ENCODE data around the gene ADAM15.
A peak's percentile ranks its signal among the peaks of the same experiment; 100 is the strongest.

ADAM15 gene, protein sequence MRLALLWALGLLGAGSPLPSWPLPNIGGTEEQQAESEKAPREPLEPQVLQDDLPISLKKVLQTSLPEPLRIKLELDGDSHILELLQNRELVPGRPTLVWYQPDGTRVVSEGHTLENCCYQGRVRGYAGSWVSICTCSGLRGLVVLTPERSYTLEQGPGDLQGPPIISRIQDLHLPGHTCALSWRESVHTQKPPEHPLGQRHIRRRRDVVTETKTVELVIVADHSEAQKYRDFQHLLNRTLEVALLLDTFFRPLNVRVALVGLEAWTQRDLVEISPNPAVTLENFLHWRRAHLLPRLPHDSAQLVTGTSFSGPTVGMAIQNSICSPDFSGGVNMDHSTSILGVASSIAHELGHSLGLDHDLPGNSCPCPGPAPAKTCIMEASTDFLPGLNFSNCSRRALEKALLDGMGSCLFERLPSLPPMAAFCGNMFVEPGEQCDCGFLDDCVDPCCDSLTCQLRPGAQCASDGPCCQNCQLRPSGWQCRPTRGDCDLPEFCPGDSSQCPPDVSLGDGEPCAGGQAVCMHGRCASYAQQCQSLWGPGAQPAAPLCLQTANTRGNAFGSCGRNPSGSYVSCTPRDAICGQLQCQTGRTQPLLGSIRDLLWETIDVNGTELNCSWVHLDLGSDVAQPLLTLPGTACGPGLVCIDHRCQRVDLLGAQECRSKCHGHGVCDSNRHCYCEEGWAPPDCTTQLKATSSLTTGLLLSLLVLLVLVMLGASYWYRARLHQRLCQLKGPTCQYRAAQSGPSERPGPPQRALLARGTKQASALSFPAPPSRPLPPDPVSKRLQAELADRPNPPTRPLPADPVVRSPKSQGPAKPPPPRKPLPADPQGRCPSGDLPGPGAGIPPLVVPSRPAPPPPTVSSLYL

DNA sequence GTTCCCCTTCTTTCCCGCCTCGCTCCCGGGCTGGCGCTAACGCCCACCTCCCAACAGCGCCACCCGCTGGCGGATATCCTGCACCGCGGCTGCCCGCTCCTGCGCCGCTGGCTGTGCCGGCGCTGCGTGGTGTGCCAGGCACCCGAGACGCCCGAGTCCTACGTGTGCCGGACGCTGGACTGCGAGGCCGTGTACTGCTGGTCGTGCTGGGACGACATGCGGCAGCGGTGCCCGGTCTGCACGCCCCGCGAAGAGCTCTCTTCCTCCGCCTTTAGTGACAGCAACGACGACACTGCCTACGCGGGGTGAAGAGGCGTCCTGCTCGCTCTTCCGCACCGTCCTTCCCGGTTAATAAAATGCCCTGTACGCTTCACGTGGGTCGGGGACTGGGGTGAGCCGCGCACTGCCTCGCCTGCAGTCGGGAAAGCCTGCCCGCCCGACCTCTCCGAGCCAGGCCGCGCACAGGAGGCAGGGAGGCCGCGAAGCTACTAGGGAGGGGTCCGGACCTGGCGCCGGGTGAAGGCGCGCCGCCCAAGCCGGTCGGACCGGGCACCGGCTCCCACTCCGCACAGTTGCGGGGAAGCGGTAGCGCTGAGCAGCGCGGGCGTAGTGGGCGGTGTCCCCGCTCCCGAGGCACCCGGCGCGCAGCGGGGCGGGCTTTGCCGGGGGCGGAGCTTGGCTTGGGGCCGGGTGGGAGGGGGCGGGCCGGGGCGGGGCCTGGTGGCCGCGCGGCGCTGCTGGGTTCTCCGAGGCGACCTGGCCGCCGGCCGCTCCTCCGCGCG lies at the start of gene ADAM15:
Gene ADAM15, plus strand, starts transcription at position 757 of the 782 bp plus-strand sequence. CDS start 71 bp downstream, outside the sequence.
- DNase-seq = peak; percentile 88

DNA sequence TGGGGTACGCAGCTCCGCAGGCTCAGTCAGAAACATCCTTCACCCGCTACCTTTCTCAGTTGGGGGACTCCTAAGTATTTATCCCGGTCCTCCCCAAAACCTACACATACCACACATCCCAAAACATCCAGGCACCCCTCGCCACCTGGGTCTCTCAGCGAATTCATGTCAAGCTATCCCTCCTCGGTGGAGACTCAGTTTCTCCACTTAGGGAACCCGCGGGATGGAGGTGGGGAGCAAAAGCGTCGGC lies 49.8 kb upstream of the ADAM15 start:
- DNase-seq = no peak

DNA sequence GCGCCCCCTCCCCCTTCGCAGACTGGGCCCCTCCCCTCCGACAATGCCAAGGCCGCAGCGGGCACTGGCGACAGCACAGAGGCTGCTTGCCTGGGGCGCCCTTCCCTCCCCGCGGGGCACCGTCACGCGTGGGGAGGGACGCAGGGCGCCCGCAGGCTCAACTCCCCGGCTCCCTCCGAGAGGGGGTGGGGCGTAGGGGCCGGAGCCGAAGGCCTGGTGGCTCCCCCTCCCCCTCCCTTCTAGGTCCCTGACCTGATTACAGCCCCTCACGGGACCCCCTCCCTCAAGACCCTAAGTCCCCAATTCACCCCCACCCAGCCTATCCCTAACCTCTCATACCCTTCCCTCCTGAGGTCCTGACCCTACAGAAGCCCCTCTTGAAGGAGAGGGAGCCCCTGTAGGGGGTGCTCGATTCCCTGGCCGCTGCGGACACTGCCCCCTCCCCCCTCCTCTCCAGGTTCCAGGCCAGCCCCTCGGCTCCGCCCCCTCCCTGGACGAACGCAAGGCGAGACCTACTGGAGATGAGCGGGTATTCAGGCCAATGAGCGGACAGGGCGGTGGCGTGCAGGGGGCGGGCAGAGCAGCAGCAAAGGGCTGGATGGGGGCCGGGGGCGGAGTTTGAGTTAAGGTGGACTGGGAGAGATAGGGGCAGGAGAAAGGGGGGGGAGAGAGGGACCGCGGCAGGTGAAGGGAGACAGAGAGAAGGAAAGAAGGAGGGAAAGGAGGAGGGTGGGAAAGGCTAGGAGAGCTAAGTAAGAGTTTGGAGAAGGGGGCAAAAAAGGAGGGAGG lies 49.2 kb upstream of the ADAM15 start:
- DNase-seq = peak; percentile 100

DNA sequence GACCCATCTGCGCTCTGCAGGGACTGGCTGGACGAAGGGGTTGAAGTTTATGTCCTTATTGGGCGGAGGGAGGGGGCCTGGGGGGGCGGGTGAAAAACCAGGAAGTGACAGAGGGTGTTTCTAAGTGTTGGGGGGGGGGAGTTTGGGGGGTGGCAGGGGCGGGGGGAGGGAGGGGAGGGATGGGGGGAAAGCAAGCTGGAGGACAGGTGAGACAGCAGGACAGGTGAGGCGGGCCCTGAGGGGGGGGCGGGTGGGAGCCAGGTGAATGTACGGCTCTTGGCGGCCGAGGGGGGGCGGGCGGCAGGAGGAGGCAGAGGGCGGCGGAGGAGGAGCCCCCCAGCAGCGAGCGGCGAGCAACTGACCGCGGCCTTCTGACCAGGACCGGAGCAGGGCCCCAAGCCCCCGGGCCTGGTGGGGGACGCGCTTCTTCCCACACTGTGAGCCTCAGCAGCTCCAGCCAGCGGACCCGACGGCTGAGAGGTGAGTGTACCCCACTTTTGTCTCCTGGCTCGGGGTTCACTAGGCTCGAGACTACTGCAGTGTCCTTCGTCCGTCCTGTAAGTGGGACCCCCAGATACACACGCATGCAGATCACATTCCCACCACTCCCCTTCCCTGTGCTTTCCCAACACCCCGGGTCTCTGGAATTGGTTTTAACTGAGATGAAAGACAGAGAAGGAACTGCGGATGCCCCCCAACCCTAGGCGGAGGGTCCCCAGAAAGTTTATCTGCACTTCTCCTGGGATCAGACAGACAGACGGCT lies 48.5 kb upstream of the ADAM15 start, which contains the start of gene ZBTB7B:
Gene ZBTB7B, plus strand, starts transcription at position 339 of the 763 bp plus-strand sequence. CDS start 11,859 bp downstream, outside the sequence.
- peak; percentile 8 for DNase-seq

DNA sequence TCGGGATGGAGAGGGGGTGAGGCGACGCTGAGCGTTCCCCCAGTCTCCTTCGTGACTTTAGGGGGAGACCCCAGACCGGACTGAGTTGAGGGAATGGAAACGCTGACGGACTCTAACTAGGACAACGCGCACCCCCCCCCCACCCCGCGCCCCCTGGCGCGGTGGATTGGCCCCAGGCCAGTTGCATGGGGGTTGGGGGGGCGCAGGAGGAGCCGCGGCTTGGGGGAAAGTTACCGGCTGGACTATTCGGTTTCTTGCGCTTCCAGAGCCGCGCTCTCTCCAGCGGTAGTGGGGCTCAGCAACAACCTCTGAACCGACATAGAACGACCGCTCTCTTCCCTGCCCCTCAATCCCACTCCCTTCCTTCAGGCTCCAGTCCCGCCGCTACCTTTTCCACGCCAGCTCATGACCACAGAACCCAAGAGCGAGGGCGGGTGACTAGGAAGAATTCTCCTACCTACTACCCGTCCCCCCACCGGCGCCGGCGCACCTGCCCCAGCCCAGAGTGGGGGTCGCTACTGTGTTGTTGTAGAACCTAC lies 47.8 kb upstream of the ADAM15 start:
- DNase-seq = peak; percentile 25

DNA sequence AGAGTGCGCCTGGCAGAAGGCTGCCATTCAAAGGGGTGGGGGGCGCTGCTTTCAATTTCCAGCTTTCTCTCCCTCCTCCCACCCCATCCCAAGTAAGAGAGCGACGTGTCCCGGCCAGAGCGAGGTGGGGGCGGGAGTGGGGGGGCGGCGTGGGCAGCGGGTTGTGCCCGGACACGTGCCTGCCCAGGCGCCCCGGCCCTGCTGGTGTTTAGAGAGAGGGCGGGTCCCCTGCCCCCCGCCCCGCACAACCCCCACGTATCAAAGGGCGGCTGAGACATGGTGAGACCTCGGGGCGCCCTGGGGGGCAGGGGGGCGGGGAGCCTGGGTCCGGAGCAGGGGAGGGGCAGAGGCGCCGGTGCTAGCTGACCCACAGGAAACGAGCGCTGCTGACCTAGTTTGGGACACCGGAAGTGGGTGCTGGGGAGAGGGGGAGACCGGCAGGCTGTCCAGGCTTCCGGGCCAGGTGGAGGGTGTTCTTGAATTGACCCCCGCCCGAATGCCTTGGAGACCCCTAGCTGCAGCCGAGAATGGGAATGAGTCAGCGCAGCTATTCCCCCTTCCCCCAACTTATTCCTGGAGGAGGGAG lies 47.3 kb upstream of the ADAM15 start:
- DNase-seq = peak; percentile 45

DNA sequence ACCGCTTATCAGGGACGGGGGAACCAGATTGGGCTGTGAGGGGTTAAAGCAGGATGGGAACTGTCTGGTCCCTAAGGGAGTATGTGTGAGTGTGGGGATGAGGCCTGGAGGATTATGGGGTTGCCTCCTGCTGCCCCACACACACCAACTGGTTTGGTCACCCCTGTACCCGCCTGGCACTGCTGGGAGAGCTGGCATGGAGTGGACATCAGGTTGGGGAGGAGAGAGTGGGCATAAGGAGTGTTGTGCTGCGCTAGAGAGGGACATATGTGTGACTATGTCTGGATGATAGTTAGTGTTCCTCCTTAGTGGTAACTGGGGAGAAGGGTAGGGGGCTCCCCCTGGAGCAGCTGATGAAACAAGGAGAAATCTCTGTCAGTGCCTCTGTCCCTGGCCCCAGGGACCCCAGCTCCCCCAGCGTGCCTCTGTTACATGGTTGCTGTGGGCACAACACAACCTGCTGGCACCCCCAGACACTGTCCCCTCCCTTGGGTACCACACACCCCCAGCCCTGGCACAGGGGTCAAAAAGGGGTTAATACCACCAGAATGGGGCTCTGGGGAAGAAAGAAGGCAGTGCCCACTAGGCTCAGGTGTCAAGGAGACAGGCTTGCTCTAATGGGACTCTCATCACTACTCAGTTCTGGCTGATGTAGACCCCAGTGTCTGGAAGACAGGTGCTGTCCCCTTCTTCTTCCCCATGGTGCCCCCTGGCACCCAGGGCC lies 46.6 kb upstream of the ADAM15 start:
- DNase-seq = no peak

DNA sequence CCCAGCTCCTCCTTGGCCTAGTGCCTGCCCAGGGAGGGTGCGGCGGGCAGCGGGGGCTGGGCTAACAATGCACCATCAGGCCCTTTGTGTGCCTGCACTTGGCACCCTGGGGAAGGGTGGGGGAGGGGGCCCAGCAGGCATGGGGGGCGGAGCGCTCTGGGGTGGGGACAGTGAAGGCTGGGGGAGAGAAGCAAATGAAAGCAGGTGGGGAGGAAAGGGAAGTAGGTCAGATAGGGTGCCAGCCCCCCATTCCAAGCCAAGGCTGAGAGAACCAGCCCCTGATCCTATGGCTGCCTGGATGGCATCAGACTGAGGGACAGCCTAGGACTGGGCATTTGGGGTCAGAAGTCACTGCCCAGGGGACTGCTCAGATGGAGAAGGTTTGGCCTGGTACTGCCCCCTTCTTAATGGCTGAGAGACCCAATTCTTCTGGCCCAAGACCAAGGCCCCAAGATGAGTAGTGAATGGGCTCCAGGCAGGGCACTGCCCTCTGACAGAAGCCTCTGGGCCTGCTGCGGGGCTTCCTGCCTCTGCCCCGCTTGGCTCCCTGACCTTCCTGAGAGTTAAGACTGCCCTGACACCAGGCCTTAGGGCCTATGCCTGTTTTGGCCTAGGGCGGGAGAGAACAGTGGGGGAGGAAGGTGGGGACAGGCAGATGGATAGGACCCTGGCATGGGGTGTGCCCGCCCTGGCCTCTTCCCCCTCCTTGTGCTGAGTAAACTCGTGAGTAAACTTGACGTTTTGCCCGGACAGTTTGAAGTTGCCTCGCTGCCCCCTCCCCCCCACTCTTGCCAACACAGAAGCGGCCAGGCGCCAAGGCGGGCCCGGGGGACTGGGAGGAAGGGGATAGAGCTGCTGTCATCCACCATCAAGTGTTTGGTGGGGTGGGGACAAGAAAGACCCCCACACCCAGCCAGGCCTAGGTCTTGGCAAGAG lies 45.8 kb upstream of the ADAM15 start:
- DNase-seq = peak; percentile 58

DNA sequence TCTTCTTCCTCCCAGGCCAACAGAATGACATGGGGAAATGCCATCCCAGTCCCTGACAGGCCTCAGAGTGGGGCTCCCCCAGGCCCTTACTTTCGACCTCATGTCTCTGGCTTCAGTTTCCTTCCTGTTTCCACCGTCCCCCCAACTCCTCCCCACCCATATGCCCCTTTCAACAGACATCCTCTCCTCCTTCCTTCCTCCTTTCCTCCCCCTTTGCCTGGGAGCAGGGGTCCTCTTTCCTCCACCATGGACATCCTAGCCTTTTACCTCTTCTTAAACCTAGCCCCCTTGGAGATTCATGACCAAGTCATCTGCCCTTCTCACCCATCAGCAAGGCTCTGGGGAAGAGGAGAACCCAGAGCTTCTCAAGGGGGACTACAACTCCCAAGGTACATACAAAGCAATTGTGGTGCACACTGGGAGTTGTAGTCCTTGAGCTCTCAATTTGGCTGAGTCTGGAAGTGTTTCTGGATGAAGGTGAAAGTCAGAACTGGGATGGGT lies 44.5 kb upstream of the ADAM15 start:
- DNase-seq = peak; percentile 77

DNA sequence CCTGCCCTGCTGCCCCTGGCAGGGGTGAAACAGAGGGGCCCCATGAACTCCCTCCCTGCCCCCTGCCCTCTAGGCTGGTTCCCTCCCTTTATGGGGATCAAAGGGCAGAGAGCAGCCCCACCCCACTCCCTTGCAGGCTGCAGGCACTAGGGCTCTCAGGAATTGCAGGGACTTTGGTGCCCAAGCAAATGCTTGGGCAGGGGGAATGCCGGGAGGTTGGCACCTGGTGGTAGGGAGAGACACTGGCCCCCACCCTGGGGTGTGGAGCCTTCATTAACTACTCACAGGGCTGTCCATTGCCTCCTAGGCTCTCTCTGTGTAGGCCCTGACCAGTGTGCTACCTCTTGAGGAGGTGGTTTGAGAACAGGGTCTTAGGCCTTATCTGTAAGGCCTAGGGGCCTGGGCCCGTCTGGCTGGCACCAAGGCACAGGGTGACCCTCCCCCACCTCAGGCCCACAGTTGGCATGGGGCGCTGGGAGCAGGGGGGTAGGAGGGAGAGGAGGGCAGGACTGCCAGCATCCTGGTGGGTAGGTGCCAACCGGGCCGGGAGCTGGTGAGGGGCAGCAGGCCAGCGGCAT lies 43.8 kb upstream of the ADAM15 start:
- no peak for DNase-seq

DNA sequence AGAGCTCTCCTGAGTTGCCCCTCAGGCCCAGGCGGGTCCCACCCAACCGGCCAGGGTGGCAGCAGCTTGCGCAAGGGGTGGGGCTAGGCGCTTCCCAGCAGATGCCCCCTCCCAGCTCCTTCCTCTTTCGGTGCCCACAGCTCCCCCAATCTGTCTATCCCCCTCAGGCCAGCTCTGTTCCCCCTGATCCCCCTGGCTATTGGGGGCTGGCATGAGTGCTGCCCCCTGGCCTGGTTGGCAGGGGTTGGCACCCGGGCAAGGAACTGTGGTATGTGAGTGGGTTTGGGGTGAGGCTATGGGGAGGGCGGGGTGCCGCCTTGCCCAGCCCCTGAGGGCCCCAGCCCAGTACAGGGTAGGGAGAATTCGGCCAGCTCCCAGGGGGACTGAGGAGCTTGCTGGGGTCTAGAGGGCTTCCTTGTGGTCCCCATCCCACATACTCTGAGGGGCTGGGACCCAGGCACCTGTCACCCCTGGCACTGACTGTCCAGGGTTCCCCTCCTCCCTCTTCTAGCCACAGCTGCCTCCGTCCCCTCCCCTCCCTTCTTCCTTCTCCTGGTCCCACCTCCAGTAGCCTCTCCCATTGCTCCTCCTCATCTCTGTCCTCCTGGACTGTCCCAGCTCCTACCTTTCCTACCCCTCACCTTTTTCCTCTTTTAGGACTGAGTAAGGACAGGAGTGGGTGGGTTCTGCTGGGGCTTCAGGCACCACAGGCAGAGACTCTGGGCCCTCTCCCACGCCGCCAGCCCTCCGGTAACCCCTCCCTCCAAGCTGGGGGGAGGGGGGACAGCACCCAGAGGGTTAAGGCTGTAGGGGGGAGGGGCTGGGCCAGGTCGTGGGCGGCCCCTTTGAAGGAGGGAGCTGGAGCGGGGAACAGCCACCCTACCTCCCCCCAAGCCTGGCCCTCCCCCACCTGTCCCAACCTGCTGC lies 42.8 kb upstream of the ADAM15 start:
- DNase-seq = peak; percentile 88

DNA sequence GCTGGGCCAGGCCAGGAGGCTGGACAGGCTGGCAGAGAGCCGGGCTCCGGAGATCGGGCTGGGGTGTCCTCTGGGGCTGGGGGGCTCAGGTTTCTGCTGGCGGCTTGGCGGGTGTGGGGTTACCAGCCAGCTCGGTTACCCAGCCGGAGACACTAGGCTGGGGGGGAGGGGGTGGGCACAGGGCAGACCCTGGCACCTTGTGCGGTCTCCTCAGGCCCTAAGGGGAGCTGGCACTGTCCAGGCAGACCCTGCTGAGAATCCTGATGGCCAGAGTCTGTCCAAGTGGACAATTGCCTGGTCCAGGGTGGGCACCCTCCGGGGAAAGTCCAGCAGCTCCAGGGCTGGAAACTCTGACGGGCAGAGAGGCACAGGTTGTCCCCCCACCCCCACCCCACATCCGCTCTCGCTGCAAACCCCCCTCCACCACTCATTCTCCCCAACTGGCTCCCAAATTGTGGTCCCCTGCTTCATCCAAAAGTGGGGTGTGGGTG lies 41.9 kb upstream of the ADAM15 start:
- DNase-seq = peak; percentile 54

DNA sequence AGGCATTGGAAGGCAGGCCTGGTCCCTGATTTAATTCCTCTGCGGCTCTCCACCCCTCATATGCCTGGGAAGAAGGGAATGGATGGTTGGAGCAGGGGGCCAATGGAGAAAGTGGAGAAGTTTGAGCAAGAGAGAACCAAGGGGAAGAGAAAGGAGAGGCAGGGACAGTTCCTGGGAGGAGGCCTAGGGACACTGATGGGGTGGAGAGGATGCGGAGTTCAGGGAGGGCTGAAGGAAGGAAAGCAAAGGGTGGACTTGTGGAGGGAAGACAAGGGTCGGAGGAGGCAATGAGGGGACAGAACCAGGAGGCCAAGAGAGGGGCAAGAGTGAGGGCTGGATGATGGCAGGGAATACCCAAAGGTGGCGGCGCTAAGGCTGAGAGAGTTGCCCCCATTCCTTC lies 41.4 kb upstream of the ADAM15 start:
- DNase-seq = no peak

DNA sequence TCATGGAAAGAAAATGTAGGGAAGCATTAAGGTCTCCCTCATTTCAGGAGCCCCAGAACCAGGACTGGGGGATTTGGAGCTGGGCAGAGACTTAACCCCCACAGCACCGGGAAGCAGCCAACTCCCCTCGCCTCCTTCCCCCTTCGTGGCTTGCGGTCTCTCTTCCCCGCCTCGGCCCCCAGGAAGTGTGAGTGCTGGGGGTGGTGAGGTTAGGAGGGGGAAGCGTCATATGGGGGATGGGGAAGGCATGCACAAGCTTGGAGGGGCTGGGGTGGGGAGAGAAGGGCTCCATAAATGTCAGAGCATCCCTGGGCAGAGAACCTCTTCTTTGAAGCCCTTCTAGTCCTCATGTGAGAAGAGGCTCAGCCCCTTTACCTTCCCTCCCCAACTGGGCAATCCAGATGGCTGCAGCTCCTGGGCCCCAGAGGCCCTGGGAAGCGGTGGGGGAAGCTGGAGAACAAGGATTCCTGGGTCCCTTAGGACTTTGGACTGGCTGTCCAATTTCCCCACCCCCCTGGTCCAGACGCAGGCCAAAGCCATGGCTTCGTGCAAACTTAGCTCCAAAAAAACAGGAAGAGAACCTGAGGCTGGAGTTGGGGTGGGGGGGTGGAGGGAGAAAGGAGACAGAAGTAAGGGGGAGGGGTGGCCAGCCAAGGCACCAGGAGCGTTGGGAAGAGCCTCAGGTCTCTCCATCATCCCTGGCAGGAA lies 40.8 kb upstream of the ADAM15 start:
- DNase-seq = peak; percentile 74

DNA sequence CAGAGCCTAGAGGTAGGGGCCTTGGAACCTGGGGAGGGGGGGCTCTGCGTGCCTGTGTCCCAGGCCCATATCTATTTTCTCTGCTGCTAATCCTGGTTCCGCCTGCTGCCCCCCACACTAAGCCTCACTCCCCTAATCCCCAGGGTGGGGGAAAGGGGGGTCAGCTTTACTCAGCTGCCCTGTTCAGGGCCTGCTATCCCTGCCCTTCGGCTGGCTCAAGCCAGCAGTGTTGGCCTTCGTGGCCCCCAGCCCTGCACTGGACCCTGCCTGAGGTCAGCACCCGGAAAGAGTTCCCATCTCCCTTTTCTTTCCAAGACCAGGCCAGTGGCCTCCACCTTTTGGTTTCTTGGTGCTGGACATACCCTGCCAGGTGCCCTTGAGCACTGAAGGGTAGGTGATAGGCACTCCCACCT lies 40.1 kb upstream of the ADAM15 start:
- no peak for DNase-seq

DNA sequence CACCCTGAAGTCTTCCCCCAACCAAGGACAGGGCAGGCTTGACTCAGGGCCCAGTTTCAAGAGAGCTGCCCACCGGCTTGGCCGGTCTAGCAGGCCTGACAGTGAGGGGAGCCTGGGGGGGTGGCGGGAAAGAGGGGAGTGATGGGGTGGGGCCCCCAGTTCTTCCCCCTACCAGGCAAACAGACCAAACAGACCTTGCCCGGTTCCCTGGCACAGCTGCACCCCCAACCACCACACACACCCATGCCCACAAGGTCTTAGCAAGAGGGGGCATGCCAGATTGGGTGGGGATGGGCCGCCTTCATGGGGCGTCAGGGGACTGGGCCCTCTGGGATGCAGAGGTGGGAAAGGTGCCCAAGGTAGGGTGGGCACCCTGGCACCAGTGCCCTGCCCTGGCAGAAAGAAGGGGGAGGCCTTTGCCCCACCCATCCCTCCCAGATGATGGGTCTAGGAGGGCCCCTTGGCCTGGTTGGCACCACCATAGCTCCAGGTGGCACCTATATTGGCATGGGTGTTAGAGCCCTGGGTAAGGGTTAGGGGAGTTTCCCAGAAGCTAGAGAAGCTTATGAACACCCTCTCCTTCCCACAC lies 39.6 kb upstream of the ADAM15 start:
- DNase-seq = no peak

All from activated CD4-positive, alpha-beta T cell treated with anti-CD3 and anti-CD28 coated beads, Interleukin-2, Interleukin-6, amounts not matched to agents 100 ng/mL and 50 ng/mL, durations not matched to agents 16 hours and 8 hours (primary cell).